GM18526 (cell line): Measurements from ENCODE around the gene SBNO2.

Experiments
- POLR2A ChIP-seq: IDR thresholded peaks from 3 replicates; pipeline ENCODE4 v1.6.1; 2011; ENCODE audit not compliant: insufficient read length; ENCODE audit errors: extremely low read depth

SBNO2 gene

GRCh38 chr19:1105873-1106840, 67.9 kb downstream of the SBNO2 start:
- no peak for TF ChIP-seq POLR2A

GRCh38 chr19:1105008-1105872, 68.8 kb downstream of the SBNO2 start:
- peak; percentile 0 for TF ChIP-seq POLR2A

- no peak for TF ChIP-seq POLR2A
These were observed 69.6 kb downstream of the SBNO2 start for GRCh38 chr19:1104311-1105007.

- TF ChIP-seq POLR2A: peak; percentile 98
These were observed 70.3 kb downstream of the SBNO2 start, which contains the start of gene GPX4 for GRCh38 chr19:1103708-1104310. Gene GPX4, plus strand, starts transcription at chr19:1103994. Its CDS starts 50 bp downstream, at chr19:1104044.

GRCh38 chr19:1103132-1103707, 70.8 kb downstream of the SBNO2 start:
- no peak for TF ChIP-seq POLR2A

- TF ChIP-seq POLR2A: no peak
These were observed 71.5 kb downstream of the SBNO2 start for GRCh38 chr19:1102407-1103131.

- no peak for TF ChIP-seq POLR2A
These were observed 72.8 kb downstream of the SBNO2 start for GRCh38 chr19:1101337-1101698.

- TF ChIP-seq POLR2A: no peak
These were observed 75.7 kb downstream of the SBNO2 start for GRCh38 chr19:1098177-1099051.

GRCh38 chr19:1097810-1098176, 76.3 kb downstream of the SBNO2 start:
- no peak for TF ChIP-seq POLR2A

- peak; percentile 87 for TF ChIP-seq POLR2A
These were observed 78.9 kb downstream of the SBNO2 start, which contains the start of gene POLR2E for GRCh38 chr19:1094978-1095701. Gene POLR2E, minus strand, starts transcription at chr19:1095375. Its CDS starts 60 bp downstream, at chr19:1095315.

- TF ChIP-seq POLR2A: no peak
These were observed 79.5 kb downstream of the SBNO2 start for GRCh38 chr19:1094655-1094977.

GRCh38 chr19:1093811-1094553, 80.1 kb downstream of the SBNO2 start:
- no peak for TF ChIP-seq POLR2A

- no peak for TF ChIP-seq POLR2A
These were observed 80.7 kb downstream of the SBNO2 start for GRCh38 chr19:1093330-1093729.
